ENCODE measurements around the gene POU2AF2. TPM values are rescaled to one million over a fixed set of nuclear protein-coding genes. Genes with fewer than 3 reads are reported as not detected.
"Not testable (repeated sequence)": the region's sequence is repeated elsewhere in the genome, so short reads cannot be mapped to it uniquely, and the experiment has no call there.

POU2AF2 gene
- total and polyA plus RNA-seq, 3 experiments from 2014 or later = not detected

DNA sequence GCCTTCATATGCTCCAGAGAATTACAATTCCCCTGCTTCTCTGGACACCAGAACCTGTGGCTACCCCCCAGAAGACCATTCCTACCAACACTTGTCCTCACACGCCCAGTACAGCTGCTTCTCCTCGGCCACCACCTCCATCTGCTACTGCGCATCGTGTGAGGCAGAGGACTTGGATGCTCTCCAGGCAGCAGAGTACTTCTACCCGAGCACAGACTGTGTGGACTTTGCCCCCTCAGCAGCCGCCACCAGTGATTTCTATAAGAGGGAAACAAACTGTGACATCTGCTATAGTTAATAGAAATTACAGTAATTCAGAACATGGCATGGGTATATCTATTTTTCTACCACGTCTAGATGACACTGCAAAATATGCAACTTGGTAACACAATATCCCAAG is 62.6 kb downstream of the POU2AF2 start:
- H3K27me3 Mint-ChIP-seq = peaks cover 10 to 47% of the 10 kb centered on the region in 2 donors
- Histone ChIP-seq H3K27me3 (ENCODE audit: insufficient read depth, low read length, poor library complexity, severe bottlenecking) (no peaks in the 10 kb centered on the region), H3K27ac (ENCODE audit: low read depth, low read length) (no peak overlapping the region), H3K9me3 (ENCODE audit: low read length) (no peaks in the 10 kb centered on the region), H3K36me3 (ENCODE audit: insufficient read depth, low read length) (no peaks in the 10 kb centered on the region), H3K4me3 (ENCODE audit: low read length) (no peak overlapping the region), H3K4me1 (ENCODE audit: insufficient read depth, low read length) (no peaks in the 10 kb centered on the region)
- no peak for DNase-seq
- no peaks in the 10 kb centered on the region for H3K4me1 Mint-ChIP-seq
- no peaks in the 10 kb centered on the region for H3K36me3 Mint-ChIP-seq
- ChIA-PET CTCF (no interaction called here), POLR2A (no interaction called here)
- H3K27ac Mint-ChIP-seq = no peak overlapping the region
- H3K9me3 Mint-ChIP-seq = peaks cover 0 to 1% (median 0%) of the 10 kb centered on the region in 5 donors
- no peak overlapping the region for H3K4me3 Mint-ChIP-seq

- peaks cover 10 to 43% of the 10 kb centered on the region in 2 donors for H3K27me3 Mint-ChIP-seq
- H3K9me3 ChIP-seq (ENCODE audit: low read length) = no peaks in the 10 kb centered on the region
- CTCF ChIA-PET = no interaction called here
Observed at GRCh38 chr11:111309215-111309915, 63.8 kb downstream of the POU2AF2 start.

GRCh38 chr11:111310088-111310487 is 64.6 kb downstream of the POU2AF2 start:
- Histone ChIP-seq H3K27ac (ENCODE audit: low read depth, low read length) (no peak overlapping the region), H3K4me1 (ENCODE audit: insufficient read depth, low read length) (no peaks in the 10 kb centered on the region), H3K4me3 (ENCODE audit: low read length) (no peak overlapping the region), H3K9me3 (ENCODE audit: low read length) (no peaks in the 10 kb centered on the region), H3K27me3 (ENCODE audit: insufficient read depth, low read length, poor library complexity, severe bottlenecking) (no peaks in the 10 kb centered on the region), H3K36me3 (ENCODE audit: insufficient read depth, low read length) (no peaks in the 10 kb centered on the region)
- POLR2A ChIA-PET = no interaction called here
- CTCF ChIA-PET = no interaction called here
- Mint-ChIP-seq H3K9me3 (peaks cover 0 to 8% (median 0%) of the 10 kb centered on the region in 5 donors), H3K27me3 (peaks cover 8 to 43% of the 10 kb centered on the region in 2 donors), H3K27ac (no peak overlapping the region), H3K4me1 (no peaks in the 10 kb centered on the region), H3K4me3 (no peak overlapping the region), H3K36me3 (no peaks in the 10 kb centered on the region)
- no peak for DNase-seq

More at GRCh38 chr11:111309215-111309915, 63.8 kb downstream of the POU2AF2 start:
- no peak for DNase-seq
- Histone ChIP-seq H3K4me3 (ENCODE audit: low read length) (no peak overlapping the region), H3K27me3 (ENCODE audit: insufficient read depth, low read length, poor library complexity, severe bottlenecking) (no peaks in the 10 kb centered on the region), H3K27ac (ENCODE audit: low read depth, low read length) (no peak overlapping the region), H3K4me1 (ENCODE audit: insufficient read depth, low read length) (no peaks in the 10 kb centered on the region), H3K36me3 (ENCODE audit: insufficient read depth, low read length) (no peaks in the 10 kb centered on the region)
- H3K4me1 Mint-ChIP-seq = no peaks in the 10 kb centered on the region
- POLR2A ChIA-PET = no interaction called here
- no peak overlapping the region for H3K27ac Mint-ChIP-seq
- peaks cover 0 to 6% (median 0%) of the 10 kb centered on the region in 5 donors for H3K9me3 Mint-ChIP-seq
- no peaks in the 10 kb centered on the region for H3K36me3 Mint-ChIP-seq
- H3K4me3 Mint-ChIP-seq = no peak overlapping the region

DNA sequence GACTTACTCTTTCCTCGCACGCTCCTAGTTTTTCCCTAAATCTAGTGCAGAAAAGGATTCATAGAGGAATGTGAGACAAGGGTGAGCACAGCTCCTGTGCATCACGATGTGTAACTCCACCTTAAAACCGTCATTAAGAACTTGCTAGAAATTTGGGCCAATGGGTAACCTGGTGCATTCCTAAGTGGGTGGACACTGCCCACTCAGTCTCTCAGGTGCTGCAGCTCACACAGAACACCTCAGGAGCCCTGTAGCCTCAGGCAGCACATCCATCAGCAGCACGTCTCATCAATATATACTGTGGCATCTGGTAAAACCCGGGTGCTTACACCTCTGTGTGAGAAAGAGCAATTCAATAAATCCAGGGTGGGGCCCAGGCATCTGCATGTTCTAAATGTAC is 65.2 kb downstream of the POU2AF2 start:
- Histone ChIP-seq H3K27me3 (ENCODE audit: insufficient read depth, low read length, poor library complexity, severe bottlenecking) (no peaks in the 10 kb centered on the region), H3K27ac (ENCODE audit: low read depth, low read length) (no peak overlapping the region), H3K9me3 (ENCODE audit: low read length) (no peaks in the 10 kb centered on the region), H3K36me3 (ENCODE audit: insufficient read depth, low read length) (no peaks in the 10 kb centered on the region), H3K4me1 (ENCODE audit: insufficient read depth, low read length) (no peaks in the 10 kb centered on the region), H3K4me3 (ENCODE audit: low read length) (no peak overlapping the region)
- Mint-ChIP-seq H3K4me1 (no peaks in the 10 kb centered on the region), H3K27ac (no peak overlapping the region), H3K4me3 (no peak overlapping the region), H3K27me3 (peaks cover 12 to 43% of the 10 kb centered on the region in 2 donors), H3K36me3 (no peaks in the 10 kb centered on the region), H3K9me3 (peaks cover 0 to 8% (median 0%) of the 10 kb centered on the region in 5 donors)
- no peak for DNase-seq
- ChIA-PET CTCF (interaction anchor here (0.6 kb wide), 1 partner anchor 13 kb away, joined by 3 read pairs; no protein-coding TSS in a partner anchor), POLR2A (no interaction called here)

DNA sequence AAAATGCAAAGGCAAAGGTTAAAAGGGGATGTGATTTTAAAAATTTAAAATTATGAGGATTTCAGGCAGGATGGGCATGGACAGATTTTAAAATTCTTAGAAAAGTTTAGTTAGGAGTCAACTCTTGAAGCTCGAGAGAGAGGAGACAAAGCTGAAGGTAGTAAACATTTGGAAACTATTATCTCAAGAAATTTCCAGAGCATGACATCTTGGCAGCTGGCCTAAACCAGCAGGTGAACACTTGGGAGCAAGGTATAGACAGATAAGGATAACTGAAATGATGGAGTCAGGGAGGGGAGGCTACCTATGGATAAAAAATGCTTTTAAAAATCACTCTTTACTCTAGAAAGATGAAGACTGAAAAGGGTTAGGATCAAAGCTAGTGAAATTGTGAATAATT is 66.6 kb downstream of the POU2AF2 start:
- peaks cover 0 to 8% (median 0%) of the 10 kb centered on the region in 5 donors for H3K9me3 Mint-ChIP-seq
- peaks cover 12 to 38% of the 10 kb centered on the region in 2 donors for H3K27me3 Mint-ChIP-seq
- Histone ChIP-seq H3K4me3 (ENCODE audit: low read length) (no peak overlapping the region), H3K27me3 (ENCODE audit: insufficient read depth, low read length, poor library complexity, severe bottlenecking) (no peaks in the 10 kb centered on the region), H3K36me3 (ENCODE audit: insufficient read depth, low read length) (no peaks in the 10 kb centered on the region), H3K9me3 (ENCODE audit: low read length) (no peaks in the 10 kb centered on the region), H3K27ac (ENCODE audit: low read depth, low read length) (no peak overlapping the region), H3K4me1 (ENCODE audit: insufficient read depth, low read length) (no peaks in the 10 kb centered on the region)
- no peak for DNase-seq
- ChIA-PET POLR2A (no interaction called here), CTCF (no interaction called here)
- H3K27ac Mint-ChIP-seq = no peak overlapping the region
- no peaks in the 10 kb centered on the region for H3K4me1 Mint-ChIP-seq
- no peaks in the 10 kb centered on the region for H3K36me3 Mint-ChIP-seq
- no peak overlapping the region for H3K4me3 Mint-ChIP-seq

DNA sequence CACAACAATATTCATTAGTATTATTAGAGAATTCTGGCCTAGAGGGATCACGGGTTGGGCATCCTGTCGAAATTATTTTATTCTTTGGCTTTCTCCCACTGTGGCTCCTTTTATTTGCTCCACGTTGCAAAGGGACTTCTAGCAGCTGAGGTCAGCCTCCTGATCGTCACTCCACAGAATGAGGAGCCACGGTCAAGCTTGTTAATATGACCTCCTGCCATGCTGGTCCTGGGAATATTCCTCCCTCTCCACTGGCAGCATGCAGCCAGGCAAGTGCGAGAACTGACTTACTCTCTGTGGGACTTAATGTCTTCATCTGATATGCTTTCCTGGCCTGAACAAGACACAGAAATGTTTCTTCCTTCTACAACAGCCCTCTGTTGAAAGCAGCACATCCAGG is 73.8 kb downstream of the POU2AF2 start:
- no peak overlapping the region for H3K4me3 Mint-ChIP-seq
- H3K9me3 ChIP-seq (ENCODE audit: low read length) = no peaks in the 10 kb centered on the region
- CTCF ChIA-PET = no interaction called here
- no peaks in the 10 kb centered on the region for H3K36me3 Mint-ChIP-seq
- peaks cover 0 to 2% (median 0%) of the 10 kb centered on the region in 5 donors for H3K9me3 Mint-ChIP-seq
- POLR2A ChIA-PET = no interaction called here
- H3K4me1 ChIP-seq (ENCODE audit: insufficient read depth, low read length) = no peaks in the 10 kb centered on the region
- H3K4me1 Mint-ChIP-seq = no peaks in the 10 kb centered on the region
- no peaks in the 10 kb centered on the region for H3K36me3 ChIP-seq (ENCODE audit: insufficient read depth, low read length)
- H3K27me3 Mint-ChIP-seq = peaks cover 8 to 18% of the 10 kb centered on the region in 2 donors
- DNase-seq = no peak
- no peaks in the 10 kb centered on the region for H3K27me3 ChIP-seq (ENCODE audit: insufficient read depth, low read length, poor library complexity, severe bottlenecking)
- no peak overlapping the region for H3K27ac ChIP-seq (ENCODE audit: low read depth, low read length)
- H3K27ac Mint-ChIP-seq = no peak overlapping the region
- H3K4me3 ChIP-seq (ENCODE audit: low read length) = no peak overlapping the region

- H3K9me3 Mint-ChIP-seq; DNase-seq; H3K27me3 ChIP-seq (ENCODE audit: insufficient read depth, low read length, poor library complexity, severe bottlenecking); H3K27ac ChIP-seq (ENCODE audit: low read depth, low read length); H3K27ac Mint-ChIP-seq; H3K4me3 ChIP-seq (ENCODE audit: low read length); H3K36me3 ChIP-seq (ENCODE audit: insufficient read depth, low read length); POLR2A ChIA-PET; H3K4me3 Mint-ChIP-seq; H3K9me3 ChIP-seq (ENCODE audit: low read length); H3K4me1 ChIP-seq (ENCODE audit: insufficient read depth, low read length); H3K4me1 Mint-ChIP-seq; H3K36me3 Mint-ChIP-seq: not testable (repeated sequence)
- H3K27me3 Mint-ChIP-seq = peaks cover 7 to 22% of the 10 kb centered on the region in 2 donors
- CTCF ChIA-PET = interaction anchor here (1.0 kb wide), 1 partner anchor 38 kb away, joined by 3 read pairs; no protein-coding TSS in a partner anchor
Observed at GRCh38 chr11:111320199-111320598, 74.7 kb downstream of the POU2AF2 start.

- H3K4me3 ChIP-seq (ENCODE audit: low read length) = no peak overlapping the region
- DNase-seq = no peak
- H3K27ac ChIP-seq (ENCODE audit: low read depth, low read length) = no peak overlapping the region
- no peak overlapping the region for H3K4me3 Mint-ChIP-seq
- H3K4me1 ChIP-seq (ENCODE audit: insufficient read depth, low read length) = no peaks in the 10 kb centered on the region
- H3K9me3 Mint-ChIP-seq = no peaks in the 10 kb centered on the region
- no peak overlapping the region for H3K27ac Mint-ChIP-seq
- no peaks in the 10 kb centered on the region for H3K36me3 ChIP-seq (ENCODE audit: insufficient read depth, low read length)
- no peaks in the 10 kb centered on the region for H3K9me3 ChIP-seq (ENCODE audit: low read length)
- no peaks in the 10 kb centered on the region for H3K4me1 Mint-ChIP-seq
- no peaks in the 10 kb centered on the region for H3K27me3 ChIP-seq (ENCODE audit: insufficient read depth, low read length, poor library complexity, severe bottlenecking)
- ChIA-PET POLR2A (no interaction called here), CTCF (no interaction called here)
- H3K27me3 Mint-ChIP-seq = peaks cover 5 to 23% of the 10 kb centered on the region in 2 donors
- H3K36me3 Mint-ChIP-seq = no peaks in the 10 kb centered on the region
Observed at GRCh38 chr11:111320728-111321568, 75.4 kb downstream of the POU2AF2 start.

Data from CD8-positive, alpha-beta memory T cell (primary cell).